Activated CD8-positive, alpha-beta T cell treated with anti-CD3 and anti-CD28 coated beads for 36 hours (primary cell): ENCODE data around the gene CDKN1C. TPM values are rescaled to one million over a fixed set of nuclear protein-coding genes. Genes with fewer than 3 reads are reported as not detected.

Source experiments
- ATAC-seq: fragments of 200-7000 bp; cut with Tn5 transposase; one replicate; pipeline ENCODE4 v1.10.0; 2021; ENCODE audit warnings: mild to moderate bottlenecking, moderate library complexity
- CTCF ChIA-PET: fragments of 350-600 bp; sonication (Branson Sonifier 250); formaldehyde crosslinking; loops from one replicate; lab custom pipeline; 2021; ENCODE audit warnings: antibody characterized with exemption; lab: Charles Lee
- POLR2A ChIA-PET: fragments of 350-600 bp; sonication (Branson Sonifier 250); formaldehyde crosslinking; loops from one replicate; lab custom pipeline; 2021; ENCODE audit warnings: antibody characterized with exemption; lab: Charles Lee
- DNase-seq: peaks from one replicate; pipeline ENCODE4 v3.0.0-alpha.2; 2020
- H3K27ac Mint-ChIP-seq: one replicate; pipeline ENCODE4 v1.8.0; 2021; ENCODE audit warnings: mild to moderate bottlenecking, mixed read lengths
- H3K27me3 Mint-ChIP-seq: one replicate; pipeline ENCODE4 v1.8.0; 2021; ENCODE audit warnings: mixed read lengths
- H3K36me3 Mint-ChIP-seq: one replicate; pipeline ENCODE4 v1.8.0; 2021; ENCODE audit warnings: low read depth, mixed read lengths
- H3K4me1 Mint-ChIP-seq: one replicate; pipeline ENCODE4 v1.8.0; 2021; ENCODE audit warnings: low read depth, mixed read lengths
- H3K4me3 Mint-ChIP-seq: one replicate; pipeline ENCODE4 v1.8.0; 2021; ENCODE audit warnings: mild to moderate bottlenecking, moderate library complexity, mixed read lengths
- H3K9me3 Mint-ChIP-seq: one replicate; pipeline ENCODE4 v1.8.0; 2021; ENCODE audit warnings: mixed read lengths
- CTCF ChIP-seq: fragments of 200-600 bp; IDR thresholded peaks from one replicate; pipeline ENCODE4 v1.8.0; 2022; ENCODE audit warnings: antibody characterized with exemption, mild to moderate bottlenecking
- intact Hi-C: fragments of 100-400 bp; cut with micrococcal nuclease; formaldehyde crosslinking; loops from one replicate; pipeline ENCODE4 v1.10.0; 2022
- total RNA-seq, 2 experiments: library from RNA; stranded (reverse); gene quantifications; one replicate each; pipeline ENCODE4 v1.2.3, GENCODE V29; 2021

The CDKN1C gene
- total RNA-seq, 2 experiments from 2014 or later: 1.6 TPM

- H3K27ac Mint-ChIP-seq: peak overlapping the region; percentile 55
- DNase-seq: peak; percentile 40
- intact Hi-C loops: no loop called here
- ChIA-PET POLR2A (interaction anchor here (0.5 to 1.8 kb wide), 2 partner anchors 9 to 298 kb away, joined by 4 to 7 read pairs; no protein-coding TSS in a partner anchor), CTCF (interaction anchor here (1.4 to 2.0 kb wide), 4 partner anchors 10 to 400 kb away, joined by 3 to 10 read pairs (median 7); no protein-coding TSS in a partner anchor)
- H3K27me3 Mint-ChIP-seq: peaks cover 11% of the 10 kb centered on the region
- peaks cover 8% of the 10 kb centered on the region for H3K9me3 Mint-ChIP-seq
- peaks cover 25% of the 10 kb centered on the region for H3K4me1 Mint-ChIP-seq
- peaks cover 5% of the 10 kb centered on the region for H3K36me3 Mint-ChIP-seq
- H3K4me3 Mint-ChIP-seq: no peak overlapping the region
- ATAC-seq: no peak
- no peak for TF ChIP-seq CTCF
Measured at GRCh38 chr11:2932850-2933251, 47.3 kb upstream of the CDKN1C start.

- ChIA-PET CTCF (no interaction called here), POLR2A (interaction anchor here (0.9 to 1.8 kb wide), 2 partner anchors 10 to 61 kb away, joined by 3 to 7 read pairs; no protein-coding TSS in a partner anchor)
- ATAC-seq: no peak
- H3K4me1 Mint-ChIP-seq: peaks cover 25% of the 10 kb centered on the region
- H3K27ac Mint-ChIP-seq: peak overlapping the region; percentile 46
- DNase-seq: no peak
- H3K4me3 Mint-ChIP-seq: no peak overlapping the region
- peaks cover 2% of the 10 kb centered on the region for H3K9me3 Mint-ChIP-seq
- no peaks in the 10 kb centered on the region for H3K36me3 Mint-ChIP-seq
- H3K27me3 Mint-ChIP-seq: peaks cover 17% of the 10 kb centered on the region
- intact Hi-C loops: no loop called here
- no peak for TF ChIP-seq CTCF
Measured at GRCh38 chr11:2931771-2932738, 46.5 kb upstream of the CDKN1C start.

- H3K36me3 Mint-ChIP-seq: no peaks in the 10 kb centered on the region
- no peak for ATAC-seq
- H3K4me3 Mint-ChIP-seq: no peak overlapping the region
- no peak for TF ChIP-seq CTCF
- peaks cover 23% of the 10 kb centered on the region for H3K27me3 Mint-ChIP-seq
- peaks cover 25% of the 10 kb centered on the region for H3K4me1 Mint-ChIP-seq
- no peak for DNase-seq
- H3K9me3 Mint-ChIP-seq: peaks cover under 1% of the 10 kb centered on the region
- CTCF ChIA-PET: interaction anchor here (1.9 kb wide), 1 partner anchor 46 kb away, joined by 8 read pairs; the partner anchor contains the start of gene CDKN1C
- intact Hi-C loops: no loop called here
- POLR2A ChIA-PET: interaction anchor here (0.9 kb wide), 1 partner anchor 62 kb away, joined by 3 read pairs; no protein-coding TSS in a partner anchor
- no peak overlapping the region for H3K27ac Mint-ChIP-seq
Measured at GRCh38 chr11:2931420-2931746, 45.8 kb upstream of the CDKN1C start.

- Mint-ChIP-seq H3K36me3 (no peaks in the 10 kb centered on the region), H3K9me3 (peaks cover 2% of the 10 kb centered on the region), H3K27ac (peak overlapping the region; percentile 47), H3K4me1 (peaks cover 25% of the 10 kb centered on the region), H3K27me3 (peaks cover 25% of the 10 kb centered on the region), H3K4me3 (peak overlapping the region; percentile 75)
- peak; percentile 78 for TF ChIP-seq CTCF
- intact Hi-C loops: no loop called here
- CTCF ChIA-PET: interaction anchor here (0.6 to 2.6 kb wide), 20 partner anchors 11 to 399 kb away, joined by 3 to 23 read pairs (median 6); partner anchors contain the start of gene CDKN1C
- ATAC-seq: peak; percentile 17
- peak; percentile 68 for DNase-seq
- POLR2A ChIA-PET: interaction anchor here (1.0 to 4.5 kb wide), 5 partner anchors 9 to 71 kb away, joined by 3 to 39 read pairs (median 3); no protein-coding TSS in a partner anchor
Measured at GRCh38 chr11:2930704-2931419, 45.3 kb upstream of the CDKN1C start.
